ENCODE measurements around the gene KCNJ14.

The KCNJ14 gene

DNA sequence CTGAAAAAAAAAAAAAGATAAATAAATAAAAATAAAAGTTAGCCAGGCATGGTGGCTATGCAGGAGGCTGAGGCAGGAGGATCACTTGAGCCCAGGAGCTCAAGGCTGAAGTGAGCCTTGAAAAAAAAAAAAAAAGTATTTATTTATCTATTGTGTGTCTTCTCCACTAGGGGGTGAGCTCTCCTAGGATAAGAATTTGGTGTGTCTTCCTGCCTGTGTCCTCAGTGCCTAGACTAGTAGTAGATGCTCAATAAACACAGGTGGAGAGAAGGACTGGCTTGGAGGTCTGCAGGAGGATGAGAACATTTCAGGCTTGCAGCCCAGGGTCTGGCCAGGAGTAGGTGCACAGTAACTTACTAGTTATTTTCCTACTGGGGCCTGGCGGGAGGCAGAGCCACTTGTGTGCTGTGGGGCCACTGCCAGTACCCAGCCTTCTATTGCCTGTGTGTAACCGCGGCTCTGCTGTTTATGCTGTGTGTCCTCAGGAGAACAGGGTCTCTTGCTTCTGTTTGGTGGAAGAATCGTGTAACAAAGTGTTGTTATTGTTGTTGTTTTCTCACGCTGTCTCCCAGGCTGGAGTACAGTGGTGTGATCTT, 50.9 kb downstream of the KCNJ14 start:
- no peak for DNase-seq (ENCODE audit: extremely low read depth, low read depth)
- no peak overlapping the region for H3K4me3 ChIP-seq (replicated peaks; ENCODE audit: low read depth, low read length)
- TF ChIP-seq, protein P1, sequence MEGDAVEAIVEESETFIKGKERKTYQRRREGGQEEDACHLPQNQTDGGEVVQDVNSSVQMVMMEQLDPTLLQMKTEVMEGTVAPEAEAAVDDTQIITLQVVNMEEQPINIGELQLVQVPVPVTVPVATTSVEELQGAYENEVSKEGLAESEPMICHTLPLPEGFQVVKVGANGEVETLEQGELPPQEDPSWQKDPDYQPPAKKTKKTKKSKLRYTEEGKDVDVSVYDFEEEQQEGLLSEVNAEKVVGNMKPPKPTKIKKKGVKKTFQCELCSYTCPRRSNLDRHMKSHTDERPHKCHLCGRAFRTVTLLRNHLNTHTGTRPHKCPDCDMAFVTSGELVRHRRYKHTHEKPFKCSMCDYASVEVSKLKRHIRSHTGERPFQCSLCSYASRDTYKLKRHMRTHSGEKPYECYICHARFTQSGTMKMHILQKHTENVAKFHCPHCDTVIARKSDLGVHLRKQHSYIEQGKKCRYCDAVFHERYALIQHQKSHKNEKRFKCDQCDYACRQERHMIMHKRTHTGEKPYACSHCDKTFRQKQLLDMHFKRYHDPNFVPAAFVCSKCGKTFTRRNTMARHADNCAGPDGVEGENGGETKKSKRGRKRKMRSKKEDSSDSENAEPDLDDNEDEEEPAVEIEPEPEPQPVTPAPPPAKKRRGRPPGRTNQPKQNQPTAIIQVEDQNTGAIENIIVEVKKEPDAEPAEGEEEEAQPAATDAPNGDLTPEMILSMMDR (IDR thresholded peaks at IDR 0.05; ENCODE audit: low read depth, low read length, missing control alignments): peak; percentile 43

DNA sequence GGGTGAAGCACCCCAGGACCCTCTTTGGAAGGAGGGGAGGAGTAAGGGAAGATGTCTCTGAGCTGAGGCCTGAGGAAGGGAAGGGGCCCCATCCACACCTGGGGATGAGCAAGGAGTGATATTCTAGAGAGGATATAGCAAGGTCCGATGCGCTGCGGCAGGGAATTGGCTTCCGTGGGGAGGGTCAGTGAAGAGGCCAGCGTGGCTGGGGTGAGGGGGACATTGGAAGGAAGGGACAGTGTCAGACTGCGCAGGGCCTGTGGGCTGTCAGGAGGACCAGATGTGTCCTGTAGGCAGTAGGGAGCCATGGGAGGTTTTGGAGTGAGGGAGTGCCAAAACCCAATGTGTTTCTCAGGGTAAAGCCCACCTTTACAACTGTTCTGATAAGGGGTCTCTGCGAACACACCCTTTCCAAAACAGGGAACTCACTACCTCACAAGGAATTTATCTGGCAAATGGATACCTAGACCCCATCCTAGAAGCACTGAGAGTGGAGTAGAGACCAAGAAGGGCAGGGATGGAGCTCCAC, 52.6 kb downstream of the KCNJ14 start:
- no peak overlapping the region for H3K4me3 ChIP-seq (replicated peaks; ENCODE audit: low read depth, low read length)
- DNase-seq (ENCODE audit: extremely low read depth, low read depth): no peak
- TF ChIP-seq, protein P1 (IDR thresholded peaks at IDR 0.05; ENCODE audit: low read depth, low read length, missing control alignments): no peak

DNA sequence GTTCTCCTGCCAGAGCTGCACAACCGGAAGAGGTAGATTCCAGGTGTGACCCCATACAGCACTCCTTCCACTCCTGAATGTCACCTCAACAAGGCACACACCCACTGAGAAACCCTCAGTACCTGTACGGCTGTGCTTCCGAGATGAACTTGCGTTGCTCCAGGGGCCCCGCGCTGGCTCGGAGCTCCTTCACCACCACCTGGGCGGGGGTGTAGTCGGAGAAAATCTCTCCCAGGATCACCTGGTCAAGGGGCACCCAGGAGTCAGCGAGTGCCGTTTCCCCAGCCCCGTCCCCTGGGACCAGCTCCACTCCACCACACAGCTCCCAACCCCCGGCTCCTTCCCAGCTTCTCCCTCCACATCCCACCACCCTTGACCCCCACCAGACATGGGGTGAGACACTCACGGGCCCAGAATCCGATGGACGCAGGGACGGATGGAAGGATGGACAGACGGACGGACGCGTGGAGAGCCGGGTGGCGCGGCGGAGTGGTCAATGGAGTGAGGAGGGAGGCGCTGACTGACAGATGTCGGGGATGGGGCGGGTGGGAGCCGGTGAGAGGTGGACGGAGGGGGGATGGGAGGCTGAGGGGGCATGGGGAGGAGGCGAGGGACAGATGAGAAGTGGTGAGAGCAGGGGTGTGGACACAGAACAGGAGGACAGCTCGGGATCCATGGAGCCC, 53.5 kb downstream of the KCNJ14 start:
- TF ChIP-seq, protein P1 (IDR thresholded peaks at IDR 0.05; ENCODE audit: low read depth, low read length, missing control alignments): no peak
- H3K4me3 ChIP-seq (replicated peaks; ENCODE audit: low read depth, low read length): no peak overlapping the region
- no peak for DNase-seq (ENCODE audit: extremely low read depth, low read depth)

DNA sequence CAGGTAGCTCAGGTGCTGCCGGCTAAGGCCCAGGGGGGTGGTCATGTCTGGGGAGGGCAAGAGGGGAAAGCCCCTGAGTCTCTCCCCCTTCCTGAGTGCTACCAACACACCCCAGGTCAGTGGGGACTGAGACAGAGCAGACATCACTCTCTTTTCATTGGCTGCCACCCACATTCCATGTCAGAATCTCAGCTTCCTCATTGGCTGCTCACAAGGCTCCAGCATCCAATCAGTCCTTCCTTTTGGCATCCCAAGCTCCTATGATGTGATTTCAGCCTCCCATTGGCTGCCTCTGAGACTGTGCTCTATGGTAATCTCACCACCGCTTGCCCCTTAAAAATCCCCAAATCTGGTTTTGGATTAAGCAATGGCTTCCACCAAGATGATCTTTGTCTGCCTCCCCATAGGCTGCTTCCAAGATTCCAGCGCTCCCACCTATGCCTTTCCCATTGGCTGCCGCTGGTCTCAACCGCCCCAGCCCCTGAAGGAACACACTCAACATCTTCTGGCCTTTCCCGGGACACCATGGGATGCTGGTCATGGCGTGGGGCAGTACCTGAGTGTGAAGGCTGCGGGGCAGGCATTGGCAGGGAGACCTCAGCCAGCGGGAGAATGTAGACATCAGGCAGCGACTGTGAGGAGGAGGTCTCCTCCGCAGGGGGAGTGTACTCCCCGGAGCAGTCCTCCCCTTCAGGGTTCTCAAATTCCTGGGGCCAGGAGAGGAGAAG, 54.3 kb downstream of the KCNJ14 start:
- no peak for DNase-seq (ENCODE audit: extremely low read depth, low read depth)
- no peak overlapping the region for H3K4me3 ChIP-seq (replicated peaks; ENCODE audit: low read depth, low read length)
- TF ChIP-seq, protein P1 (IDR thresholded peaks at IDR 0.05; ENCODE audit: low read depth, low read length, missing control alignments): no peak

DNA sequence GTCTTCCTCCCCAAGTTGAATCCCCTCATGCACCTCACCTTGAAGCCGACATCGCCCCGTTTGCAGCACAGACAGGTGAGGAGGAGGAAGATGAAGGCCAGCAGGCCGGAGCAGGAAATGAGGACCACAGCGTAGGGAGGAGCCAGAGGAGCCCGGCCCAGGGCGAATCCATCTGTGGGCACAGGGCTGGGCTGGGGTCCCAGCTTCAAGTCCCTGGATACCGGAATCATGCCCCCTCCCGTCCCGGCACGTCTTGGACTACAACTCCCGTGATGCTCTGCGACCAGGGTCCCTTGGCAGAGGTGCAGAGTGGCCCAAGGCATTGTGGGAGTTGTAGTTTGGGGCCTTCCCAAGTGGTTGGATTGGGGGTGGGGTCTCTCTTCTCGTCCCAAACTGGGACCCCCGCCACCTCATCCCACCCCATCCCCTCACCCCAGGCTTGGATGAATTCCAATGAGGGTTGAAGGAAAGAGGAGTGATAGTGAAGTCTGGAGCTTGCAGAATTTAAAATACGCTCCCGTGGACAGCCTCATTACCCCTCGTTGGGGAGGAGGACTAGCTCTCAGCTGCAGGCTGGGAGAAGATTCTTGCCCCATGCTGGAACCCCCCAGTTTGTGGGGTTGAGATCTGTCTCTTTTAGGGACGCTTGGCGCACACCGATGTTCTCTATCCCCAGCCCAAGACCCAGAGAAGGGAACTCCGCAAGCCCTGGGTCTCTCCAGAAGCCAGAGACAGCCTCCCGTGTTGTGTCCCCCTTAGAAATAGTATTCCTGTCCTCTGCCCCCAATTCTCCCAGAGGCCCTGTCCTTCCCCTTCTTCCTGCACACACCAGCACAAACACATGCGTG, 55.3 kb downstream of the KCNJ14 start:
- no peak for DNase-seq (ENCODE audit: extremely low read depth, low read depth)
- no peak overlapping the region for H3K4me3 ChIP-seq (replicated peaks; ENCODE audit: low read depth, low read length)
- TF ChIP-seq, protein P1 (IDR thresholded peaks at IDR 0.05; ENCODE audit: low read depth, low read length, missing control alignments): no peak

DNA sequence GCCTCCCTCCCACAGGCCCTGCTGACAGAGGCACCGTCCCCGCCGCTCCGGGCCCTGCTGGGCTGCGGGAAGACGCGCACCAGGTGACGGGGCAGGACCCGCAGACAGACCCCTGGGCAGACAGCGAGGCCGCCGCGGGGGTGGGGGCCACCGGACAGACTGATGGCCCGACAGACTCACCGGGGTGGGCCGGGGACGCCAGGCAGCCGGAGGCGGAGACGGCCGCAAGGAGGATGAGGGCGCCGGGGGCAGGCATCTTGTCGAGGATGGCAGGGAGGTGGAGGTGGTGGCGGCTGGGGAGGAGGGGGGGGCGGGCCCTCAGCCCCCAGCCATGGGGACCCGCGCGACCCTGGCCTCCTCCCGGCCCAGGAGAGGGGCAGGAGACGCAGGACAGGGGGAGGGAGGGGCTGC, 56.0 kb downstream of the KCNJ14 start:
- DNase-seq (ENCODE audit: extremely low read depth, low read depth): no peak
- no peak overlapping the region for H3K4me3 ChIP-seq (replicated peaks; ENCODE audit: low read depth, low read length)
- TF ChIP-seq, protein P1 (IDR thresholded peaks at IDR 0.05; ENCODE audit: low read depth, low read length, missing control alignments): no peak

All from HFF-Myc (cell line).